ENCODE data around the gene ZNF324B. TPM values are rescaled to one million over a fixed set of nuclear protein-coding genes. Genes with fewer than 3 reads are reported as not detected.
"Not testable (repeated sequence)": the region's sequence is repeated elsewhere in the genome, so short reads cannot be mapped to it uniquely, and the experiment has no call there.

The ZNF324B gene
- 5.3 and 6.3 TPM in 2 replicates for total RNA-seq

DNA sequence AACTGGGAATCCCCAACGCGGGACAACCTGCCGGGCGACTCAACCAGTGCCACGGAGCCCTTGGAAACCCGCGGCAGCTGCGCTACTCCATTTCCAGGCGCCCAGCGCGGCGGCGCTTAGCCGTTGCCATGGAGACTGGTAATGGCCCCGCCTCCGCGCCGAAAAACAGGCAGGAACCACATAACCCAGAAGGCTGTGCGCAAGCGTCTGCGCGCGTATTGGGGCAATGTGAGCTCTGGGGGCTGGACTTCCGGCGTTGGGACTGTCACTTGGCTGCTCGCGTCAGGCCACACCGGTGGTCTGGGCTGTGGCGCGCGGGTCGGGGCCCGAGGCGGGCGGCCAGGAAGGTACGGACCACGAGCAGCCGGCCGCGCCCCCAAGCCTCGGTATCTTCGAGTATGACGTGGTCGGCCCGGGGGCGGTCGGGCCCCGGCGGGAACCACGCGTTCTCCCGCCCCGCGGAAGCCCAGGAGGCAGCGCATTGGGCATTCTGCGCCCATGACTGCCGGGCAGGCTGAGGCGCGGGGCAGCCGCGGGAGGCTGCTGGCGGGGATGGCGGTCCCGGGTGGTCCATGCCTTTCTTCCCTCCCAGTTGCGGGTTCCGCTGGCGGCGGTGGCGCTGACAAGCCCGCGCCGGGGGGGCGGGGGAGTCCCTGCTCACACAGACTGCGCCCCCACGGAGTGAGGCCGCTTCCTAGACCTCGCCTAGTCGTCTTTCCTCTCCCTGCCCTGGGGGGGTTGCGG, at the start of gene ZNF324B:
Gene ZNF324B (plus strand): TSS at position 265 of the 744 bp plus-strand sequence. CDS start 2,080 bp downstream, outside the sequence.
- no peak for DNase-seq (ENCODE audit: extremely low read depth, low read depth, low spot score)

DNA sequence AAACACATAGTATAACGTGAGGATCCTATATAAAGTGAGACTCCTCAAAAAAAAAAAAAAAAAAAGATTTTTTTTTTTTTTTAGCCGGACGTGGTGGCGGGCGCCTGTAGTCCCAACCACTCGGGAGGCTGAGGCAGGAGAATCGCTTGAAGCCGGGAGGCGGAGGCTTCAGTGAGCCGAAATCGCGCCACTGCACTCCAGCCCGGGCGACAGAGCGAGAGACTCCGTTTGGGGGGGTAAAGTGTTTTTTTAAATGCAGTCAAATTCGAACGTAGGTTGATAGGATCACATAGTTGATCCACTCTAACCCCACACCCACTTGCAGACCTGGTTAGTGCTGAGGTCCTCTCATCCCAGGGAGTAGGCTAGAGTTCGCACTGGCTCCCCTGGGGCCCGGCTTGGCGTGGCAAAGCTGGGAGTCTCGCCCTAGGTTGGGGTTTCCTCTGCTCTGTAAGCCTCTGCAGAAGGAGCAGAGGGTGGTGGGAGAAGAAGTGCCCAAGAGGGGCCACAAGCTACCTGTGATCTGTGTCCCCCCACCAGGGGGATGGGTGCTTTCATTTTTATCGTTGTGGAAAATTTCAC, 49.5 kb upstream of the ZNF324B start:
- DNase-seq (ENCODE audit: extremely low read depth, low read depth, low spot score): no peak

DNA sequence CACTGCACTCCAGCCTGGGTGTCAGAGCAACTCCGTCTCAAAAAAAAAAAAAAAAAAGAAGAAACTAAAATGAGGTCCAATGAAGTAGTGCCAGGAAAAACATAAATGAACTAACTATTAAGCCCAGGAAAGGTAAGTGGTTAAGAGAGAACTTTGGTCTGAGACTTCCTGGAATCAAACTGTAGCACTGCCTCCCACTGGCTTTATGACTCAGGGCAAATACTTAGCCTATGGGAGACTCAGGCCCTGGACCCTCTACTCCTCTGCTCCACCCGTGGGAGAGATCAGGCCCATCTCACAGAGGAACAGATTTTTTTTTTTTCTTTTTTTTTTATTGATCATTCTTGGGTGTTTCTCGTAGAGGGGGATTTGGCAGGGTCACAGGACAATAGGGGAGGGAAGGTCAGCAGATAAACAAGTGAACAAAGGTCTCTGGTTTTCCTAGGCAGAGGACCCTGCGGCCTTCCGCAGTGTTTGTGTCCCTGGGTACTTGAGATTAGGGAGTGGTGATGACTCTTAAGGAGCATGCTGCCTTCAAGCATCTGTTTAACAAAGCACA, 47.4 kb upstream of the ZNF324B start:
- not testable (repeated sequence) for DNase-seq (ENCODE audit: extremely low read depth, low read depth, low spot score)

DNA sequence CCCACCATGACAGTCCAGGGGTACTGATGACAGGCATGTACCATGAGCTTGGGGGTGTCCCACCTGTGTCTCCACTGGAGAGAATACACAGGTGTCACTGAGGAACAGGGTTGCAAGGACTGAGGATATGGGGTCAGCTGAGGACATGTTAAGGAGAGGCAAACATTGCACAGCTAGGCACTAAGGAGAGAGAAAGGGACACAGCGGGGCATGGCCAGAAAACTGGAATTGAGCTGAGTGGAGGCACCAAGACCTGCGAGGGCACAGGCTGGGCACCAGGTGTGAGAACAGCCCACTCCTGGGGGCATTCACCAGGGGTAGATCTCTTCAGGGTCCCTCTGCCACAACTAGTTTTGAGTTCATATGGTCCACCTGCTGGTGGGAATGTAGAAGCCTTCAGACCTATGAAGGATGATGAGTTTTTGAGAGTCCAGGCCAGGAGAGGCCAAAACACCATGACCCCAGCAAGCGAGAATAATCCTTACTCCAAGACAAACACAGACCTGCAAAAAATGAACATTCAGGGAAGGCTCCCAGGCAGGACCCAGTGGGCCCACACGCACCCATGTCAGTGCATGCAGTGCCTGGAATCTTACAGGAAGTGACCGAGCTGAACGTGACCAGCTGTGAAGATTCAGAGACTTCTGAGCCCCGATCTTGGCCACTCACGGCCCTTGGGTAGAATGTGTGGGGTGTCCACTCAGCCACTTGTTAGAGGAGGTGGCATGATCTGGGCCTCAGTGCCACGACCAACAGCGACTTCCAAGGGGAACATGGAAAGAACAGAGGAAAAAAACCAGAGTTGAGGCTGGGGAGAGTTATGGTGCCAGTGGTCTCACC, 44.4 kb upstream of the ZNF324B start:
- DNase-seq (ENCODE audit: extremely low read depth, low read depth, low spot score): no peak

DNA sequence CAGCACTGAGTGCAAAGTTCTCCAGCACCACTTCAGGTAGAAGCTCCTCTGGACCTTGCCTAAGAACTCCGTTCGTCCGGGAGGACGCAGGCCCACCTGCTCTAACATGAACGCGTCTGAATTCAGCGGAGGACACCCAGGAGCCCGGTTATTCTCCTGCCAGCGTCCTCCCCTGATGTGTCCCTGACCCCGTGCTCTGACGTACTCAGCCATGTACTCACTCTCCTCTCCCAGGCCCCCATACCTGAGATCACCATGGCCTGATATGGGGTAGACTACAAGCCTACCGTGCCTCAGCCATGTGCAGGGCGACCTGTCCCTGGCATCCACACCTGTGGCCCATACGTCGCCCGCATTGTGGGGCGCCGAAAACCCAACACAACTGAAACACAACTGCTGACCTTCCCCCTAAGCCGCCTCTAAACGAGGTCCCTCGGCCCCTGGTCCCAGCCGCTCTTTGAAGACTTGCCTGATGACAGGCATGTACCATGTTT, 43.7 kb upstream of the ZNF324B start:
- DNase-seq (ENCODE audit: extremely low read depth, low read depth, low spot score): no peak

DNA sequence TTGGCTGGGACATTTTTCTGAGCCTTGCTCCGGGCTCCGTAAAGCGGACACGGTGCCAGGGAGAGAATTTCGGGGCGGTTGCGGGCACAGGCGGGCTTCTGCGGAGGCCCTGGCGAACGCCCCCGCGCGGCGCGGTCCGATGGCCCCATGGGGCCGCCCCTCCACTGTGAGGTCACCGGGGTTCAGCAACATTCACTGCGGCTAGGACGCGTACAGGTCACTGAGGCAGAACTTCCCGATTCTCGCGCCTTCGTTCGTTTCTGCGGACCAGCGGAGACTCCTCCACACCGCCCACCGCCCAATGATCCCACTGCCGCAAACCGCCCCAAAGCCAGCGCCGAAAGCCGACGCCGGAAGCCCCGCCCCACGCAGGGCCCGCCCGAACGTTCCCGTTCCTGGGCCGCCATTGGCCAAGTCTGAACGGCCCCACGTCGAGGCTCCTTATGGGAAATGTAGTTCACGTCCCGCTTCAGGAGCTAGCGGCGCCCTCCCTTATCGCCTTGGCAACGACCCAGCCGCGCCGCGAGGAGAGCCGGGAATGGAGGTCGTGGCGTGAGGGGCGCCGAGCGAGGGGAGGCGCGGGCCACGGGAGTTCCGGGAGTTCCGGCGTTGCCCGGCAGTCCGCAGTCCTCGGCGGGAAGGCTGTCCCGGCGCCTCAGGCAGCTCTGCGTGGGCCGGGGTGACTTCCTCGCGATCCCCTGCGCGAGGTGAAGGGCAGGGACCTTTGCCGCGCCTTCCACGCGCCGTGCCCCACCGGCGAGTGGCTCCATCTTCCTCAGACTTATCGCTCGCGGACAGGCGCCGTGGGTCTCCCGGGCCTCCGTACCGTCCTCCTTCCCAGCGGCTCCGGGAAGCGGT, 43.0 kb upstream of the ZNF324B start, which contains the start of gene ZNF584:
Gene ZNF584 (plus strand): TSS at position 498 of the 858 bp plus-strand sequence. CDS start 499 bp downstream, outside the sequence.
- peak; percentile 55 for DNase-seq (ENCODE audit: extremely low read depth, low read depth, low spot score)

DNA sequence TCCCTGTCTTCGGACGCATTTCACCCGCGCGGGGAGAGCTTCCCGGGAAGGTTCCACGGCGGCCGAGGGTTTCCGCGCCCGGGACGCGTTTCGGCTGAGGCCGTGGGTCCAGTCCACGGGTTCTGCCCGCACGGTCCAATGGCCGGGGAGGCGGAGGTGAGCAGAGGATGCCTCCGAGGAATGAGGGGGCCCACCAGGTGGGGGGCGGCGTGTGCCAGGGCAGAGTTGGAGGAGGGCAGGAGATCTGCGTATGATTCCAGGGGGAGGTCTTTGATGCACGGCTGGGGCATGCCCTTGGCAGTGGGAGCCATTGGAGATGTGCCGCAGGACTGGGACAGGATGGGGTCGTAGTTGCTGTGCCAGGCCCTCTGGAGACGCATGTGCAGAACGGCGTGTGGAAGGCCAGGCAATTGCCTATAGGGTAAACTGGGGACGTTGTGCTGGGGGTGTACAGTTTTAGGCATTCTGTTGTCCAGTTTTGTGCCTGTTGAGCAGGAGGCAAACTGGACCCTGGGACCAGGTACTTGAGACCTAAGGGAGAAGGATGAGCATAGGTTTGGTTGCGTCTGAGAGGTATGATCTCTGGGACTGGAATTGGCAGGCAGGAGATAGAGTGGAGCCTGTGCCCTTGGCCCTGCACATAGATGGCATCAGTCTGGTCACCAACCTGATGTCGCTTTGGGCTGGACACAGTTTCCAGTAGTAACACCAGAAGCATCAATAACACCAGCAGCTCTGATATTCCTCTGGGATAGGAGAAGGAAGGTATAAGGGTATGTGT, 42.2 kb upstream of the ZNF324B start:
- no peak for DNase-seq (ENCODE audit: extremely low read depth, low read depth, low spot score)

DNA sequence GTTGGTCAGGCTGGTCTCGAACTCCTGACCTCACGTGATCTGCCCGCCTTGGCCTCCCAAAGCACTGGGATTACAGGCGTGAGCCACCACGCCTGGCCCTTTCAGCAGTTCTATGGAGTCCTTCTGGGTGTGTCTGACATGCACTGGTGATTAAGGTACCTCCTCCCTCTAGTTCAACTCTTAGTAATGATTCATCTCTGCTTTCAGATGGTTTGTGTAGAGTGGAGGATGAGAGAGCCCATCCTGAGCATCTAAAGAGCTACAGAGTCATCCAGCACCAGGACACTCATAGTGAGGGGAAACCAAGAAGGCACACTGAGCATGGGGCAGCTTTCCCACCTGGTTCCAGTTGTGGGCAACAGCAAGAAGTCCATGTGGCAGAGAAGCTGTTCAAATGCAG, 34.8 kb upstream of the ZNF324B start:
- DNase-seq (ENCODE audit: extremely low read depth, low read depth, low spot score): no peak

DNA sequence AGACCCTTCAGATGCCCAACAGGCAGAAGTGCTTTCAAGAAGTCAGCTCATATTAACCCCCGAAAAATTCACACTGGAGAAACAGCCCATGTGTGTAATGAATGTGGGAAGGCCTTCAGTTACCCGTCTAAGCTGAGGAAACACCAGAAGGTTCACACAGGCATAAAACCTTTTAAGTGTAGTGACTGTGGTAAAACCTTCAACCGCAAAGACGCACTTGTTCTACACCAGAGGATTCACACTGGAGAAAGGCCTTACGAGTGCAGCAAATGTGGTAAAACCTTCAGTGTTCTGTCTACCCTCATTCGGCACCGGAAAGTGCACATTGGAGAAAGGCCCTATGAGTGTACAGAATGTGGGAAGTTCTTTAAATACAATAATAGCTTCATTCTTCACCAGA, 34.4 kb upstream of the ZNF324B start:
- no peak for DNase-seq (ENCODE audit: extremely low read depth, low read depth, low spot score)

DNA sequence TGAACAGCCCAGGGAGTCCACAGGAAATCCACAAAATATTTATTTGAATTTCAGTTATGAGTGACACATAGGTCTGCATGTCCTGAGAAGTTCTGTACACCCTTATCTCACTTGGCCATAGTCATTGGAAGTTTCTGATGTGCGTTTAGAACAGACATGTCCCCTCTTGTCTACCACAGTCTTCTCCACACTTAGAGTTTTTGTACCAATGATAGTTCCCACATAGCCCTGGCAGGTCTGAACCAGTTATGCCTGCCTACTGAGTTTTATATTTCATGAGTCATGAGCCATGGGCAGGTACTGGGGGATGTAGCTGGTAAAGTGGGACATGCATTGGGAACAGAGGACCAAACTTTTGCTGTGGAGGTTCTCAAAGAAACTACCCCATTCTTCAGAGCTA, 22.8 kb upstream of the ZNF324B start:
- no peak for DNase-seq (ENCODE audit: extremely low read depth, low read depth, low spot score)

DNA sequence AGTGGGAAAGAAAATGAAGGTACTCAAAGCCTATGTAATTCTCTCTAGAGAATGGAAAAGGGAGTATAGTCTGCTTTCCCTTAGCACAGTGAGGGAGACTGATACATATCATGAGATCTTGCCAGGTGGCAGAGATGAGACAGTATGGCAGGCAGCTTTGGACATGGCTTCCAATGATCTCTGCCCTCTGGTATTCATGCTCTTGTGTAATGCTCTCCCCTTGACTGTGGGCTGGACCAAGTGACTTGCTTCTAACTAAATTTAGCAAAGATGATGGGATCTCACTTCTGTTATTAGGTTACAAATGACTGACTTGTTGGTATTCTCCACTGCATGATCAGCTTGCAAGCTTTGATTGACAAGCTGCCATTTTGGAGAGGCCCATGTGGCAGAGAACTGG, 21.7 kb upstream of the ZNF324B start:
- DNase-seq (ENCODE audit: extremely low read depth, low read depth, low spot score): no peak

DNA sequence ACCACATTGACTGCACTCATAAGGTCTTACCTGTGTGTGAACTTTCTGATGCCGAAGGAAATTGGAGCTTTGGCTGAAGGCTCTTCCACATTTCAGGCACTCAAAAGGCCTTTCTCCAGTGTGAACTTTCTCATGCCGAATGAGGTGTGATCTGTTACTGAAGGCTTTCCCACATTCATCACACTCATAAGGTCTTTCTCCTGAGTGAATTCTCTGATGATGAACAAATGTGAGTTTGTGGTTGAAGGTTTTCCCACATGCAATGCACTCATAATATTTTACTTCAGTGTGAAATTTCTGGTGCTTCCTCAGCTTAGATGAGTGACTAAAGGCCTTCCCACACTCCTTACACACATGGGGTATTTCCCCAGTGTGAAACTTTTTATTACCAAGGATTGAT, 17.2 kb upstream of the ZNF324B start:
- DNase-seq (ENCODE audit: extremely low read depth, low read depth, low spot score): no peak

DNA sequence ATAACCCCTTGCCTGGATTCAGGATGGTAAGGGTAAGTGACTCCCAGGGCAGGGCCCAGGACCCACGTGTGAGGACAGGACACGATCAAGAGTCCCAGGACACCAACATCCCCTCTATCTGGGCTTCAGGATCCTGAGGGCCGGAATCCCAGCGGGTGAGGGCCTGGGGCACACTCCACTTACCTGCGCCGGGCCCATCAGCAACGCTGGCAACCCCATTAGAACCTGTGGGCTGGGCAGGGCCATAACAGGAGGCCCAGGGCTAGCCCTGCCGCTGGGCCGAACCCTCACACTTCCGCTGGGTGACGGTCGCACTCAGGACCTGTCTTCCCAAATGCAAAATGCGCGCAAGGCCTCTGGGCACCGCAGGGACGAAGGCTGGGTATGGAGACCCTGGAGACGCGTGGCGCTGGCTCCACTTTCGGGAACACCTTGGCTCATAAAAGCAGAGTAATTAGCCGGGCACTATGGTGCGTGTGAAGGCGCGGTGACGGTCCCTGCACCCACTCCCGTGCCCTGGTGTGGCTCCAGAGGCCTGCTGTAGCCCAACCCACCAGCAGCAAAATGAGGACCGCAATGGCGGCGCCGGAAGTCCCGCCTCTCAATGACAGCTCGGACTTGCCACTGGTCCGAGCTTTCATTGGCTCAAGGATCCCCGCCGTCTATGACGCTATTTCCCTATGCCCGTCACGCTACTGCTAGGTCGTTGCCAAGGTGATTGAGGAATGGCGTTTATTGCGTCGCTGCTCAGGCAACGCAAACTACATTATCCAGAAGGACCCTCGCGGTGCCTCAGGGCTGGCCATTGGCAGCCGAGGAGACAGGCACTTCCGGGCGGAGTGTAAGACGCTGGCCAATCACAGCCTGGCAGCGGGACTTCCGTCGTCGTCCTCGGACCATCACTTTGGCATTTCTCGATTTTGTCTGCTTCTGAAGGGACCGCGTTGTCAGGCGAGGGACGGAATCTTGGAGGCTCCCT, 11.6 kb upstream of the ZNF324B start, which contains the start of gene ZNF132:
Gene ZNF132 (minus strand): TSS at position 578 of the 979 bp plus-strand sequence. CDS start 332 bp downstream, at position 246.
- peak; percentile 100 for DNase-seq (ENCODE audit: extremely low read depth, low read depth, low spot score)

DNA sequence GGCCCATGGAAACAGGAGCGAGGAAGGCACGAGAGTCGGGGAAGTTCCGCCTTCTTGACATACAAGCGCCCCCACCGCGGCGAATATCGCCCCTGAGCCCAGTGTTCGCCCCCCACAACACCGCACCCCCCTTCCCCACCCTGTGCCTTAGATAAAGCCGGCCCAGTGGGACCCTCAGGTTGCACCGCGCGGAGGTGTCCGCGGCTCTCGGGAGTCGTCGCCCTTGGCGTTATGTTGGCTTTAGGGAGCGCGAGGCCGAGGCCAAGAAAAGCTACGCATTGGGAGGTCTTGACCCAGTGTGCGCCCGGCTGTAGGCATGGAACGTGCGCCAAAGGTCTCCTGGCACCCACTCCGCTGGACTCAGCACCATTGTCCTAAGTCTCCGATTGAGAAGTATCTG, 10.9 kb upstream of the ZNF324B start:
- DNase-seq (ENCODE audit: extremely low read depth, low read depth, low spot score): no peak

DNA sequence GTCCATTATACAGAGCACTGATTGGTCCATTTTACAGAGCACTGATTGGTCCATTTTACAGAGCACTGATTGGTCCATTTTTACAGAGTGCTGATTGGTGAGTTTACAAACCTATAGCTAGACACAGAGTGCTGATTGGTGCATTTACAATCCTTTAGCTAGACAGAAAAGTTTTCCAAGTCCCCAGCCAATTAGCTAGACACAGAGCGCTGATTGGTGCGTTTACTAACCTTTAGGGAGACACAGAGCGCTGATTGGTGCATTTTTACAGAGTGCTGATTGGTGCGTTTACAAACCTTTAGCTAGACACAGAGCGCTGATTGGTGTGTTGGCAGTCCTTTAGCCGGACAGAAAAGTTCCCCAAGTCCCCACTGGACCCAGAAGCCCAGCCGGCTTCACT, 8.4 kb upstream of the ZNF324B start:
- not testable (repeated sequence) for DNase-seq (ENCODE audit: extremely low read depth, low read depth, low spot score)

DNA sequence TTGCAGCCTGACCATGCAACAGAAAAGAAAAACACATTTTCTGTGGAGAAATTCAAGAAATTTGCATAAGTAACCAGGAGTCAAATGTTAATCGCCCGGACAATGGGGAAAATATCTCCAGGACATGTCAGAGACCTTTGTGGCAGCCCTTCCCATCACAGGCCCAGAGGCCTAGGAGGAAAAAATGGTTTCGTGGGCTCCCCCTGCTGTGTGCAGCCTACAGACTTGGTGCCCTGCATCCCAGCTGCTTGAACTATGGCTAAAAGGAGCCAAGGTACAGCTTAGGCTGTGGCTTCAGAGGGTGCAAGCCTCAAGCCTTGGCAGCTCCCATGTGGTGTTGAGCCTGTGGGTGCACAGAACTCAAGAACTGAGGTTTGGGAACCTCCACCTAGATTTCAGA, 2.6 kb upstream of the ZNF324B start:
- DNase-seq (ENCODE audit: extremely low read depth, low read depth, low spot score): not testable (repeated sequence)

DNA sequence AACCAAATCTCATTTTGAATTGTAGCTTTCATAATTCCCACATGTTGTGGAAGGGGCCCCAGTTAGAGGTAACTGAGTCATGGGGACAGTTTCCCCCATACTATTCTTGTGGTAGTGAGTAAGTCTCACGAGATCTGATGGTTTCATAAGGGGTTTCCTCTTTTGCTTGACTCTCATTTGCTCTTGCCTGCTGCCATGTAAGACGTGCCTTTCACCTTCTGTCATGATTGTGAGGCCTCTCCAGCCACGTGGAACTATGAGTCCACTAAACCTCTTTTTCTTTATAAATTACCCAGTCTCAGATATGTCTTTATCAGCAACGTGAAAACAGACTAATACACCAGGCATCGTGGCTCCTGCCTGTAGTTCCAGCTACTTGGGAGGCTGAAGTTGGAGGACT, 1.4 kb upstream of the ZNF324B start:
- DNase-seq (ENCODE audit: extremely low read depth, low read depth, low spot score): not testable (repeated sequence)

DNA sequence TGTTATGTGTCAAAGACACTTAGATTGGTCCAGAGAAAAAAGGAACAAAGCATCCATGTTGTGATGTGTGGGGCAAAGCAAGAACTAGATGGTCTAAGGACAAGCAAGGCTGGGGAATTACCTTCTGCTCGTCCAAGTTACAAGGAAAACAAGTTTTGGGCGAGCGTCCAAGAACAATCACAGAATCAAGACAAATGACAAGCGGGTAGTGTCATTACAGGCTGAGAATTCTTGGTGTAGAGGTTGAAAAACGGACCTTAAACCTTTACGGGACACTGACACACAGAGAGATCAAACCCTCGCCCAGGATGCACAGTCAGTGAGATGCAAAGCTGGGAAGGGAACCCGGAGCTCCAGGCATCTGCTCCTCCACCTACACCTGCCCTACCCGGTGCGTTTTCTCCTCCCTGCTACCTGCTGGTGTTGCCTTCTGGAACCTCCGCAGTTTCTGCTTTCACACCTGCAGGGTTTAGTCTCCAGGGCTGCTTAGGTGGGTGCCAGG, 515 bp upstream of the ZNF324B start:
- DNase-seq (ENCODE audit: extremely low read depth, low read depth, low spot score): no peak
